Measurements from ENCODE around the gene PRSS1.
"Not testable (repeated sequence)": the region's sequence is repeated elsewhere in the genome, so short reads cannot be mapped to it uniquely, and the experiment has no call there.

PRSS1 gene

DNA sequence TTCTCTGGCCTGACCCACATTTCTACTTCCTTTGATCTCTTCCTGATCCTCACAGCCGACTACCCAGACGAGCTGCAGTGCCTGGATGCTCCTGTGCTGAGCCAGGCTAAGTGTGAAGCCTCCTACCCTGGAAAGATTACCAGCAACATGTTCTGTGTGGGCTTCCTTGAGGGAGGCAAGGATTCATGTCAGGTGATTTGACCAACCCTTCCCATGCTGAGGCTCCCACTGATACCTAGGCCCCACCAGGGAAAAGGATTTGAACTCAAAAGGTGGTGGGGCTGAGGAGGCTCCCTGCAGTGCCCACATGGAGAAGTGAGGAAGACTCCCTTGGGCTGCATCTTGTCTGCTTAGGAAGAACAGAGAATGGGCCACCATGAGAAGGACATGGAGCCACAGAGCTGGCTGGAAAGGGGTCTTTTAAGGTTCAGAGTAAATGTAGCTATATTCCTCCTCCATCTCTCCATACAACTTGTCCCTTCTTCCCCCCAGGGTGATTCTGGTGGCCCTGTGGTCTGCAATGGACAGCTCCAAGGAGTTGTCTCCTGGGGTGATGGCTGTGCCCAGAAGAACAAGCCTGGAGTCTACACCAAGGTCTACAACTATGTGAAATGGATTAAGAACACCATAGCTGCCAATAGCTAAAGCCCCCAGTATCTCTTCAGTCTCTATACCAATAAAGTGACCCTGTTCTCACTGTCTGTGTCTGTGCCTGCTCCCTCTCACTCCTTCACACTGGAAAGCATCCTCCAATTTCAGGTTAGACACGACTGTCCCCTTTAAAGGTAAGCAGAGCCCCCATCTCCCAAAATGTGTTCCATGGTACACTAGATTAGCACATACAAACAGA lies 3.3 kb downstream of the PRSS1 start:
- no peak overlapping the region for H3K27ac ChIP-seq (ENCODE audit: insufficient read depth in 1 of 2, low read depth in 1 of 2, low read length in 2 of 2, poor library complexity in 1 of 2, severe bottlenecking in 2 of 2)
- no peaks in the 10 kb centered on the region for H3K36me3 ChIP-seq (ENCODE audit: control insufficient read depth in 4 of 4, insufficient read depth in 4 of 4, low read length in 3 of 4)
- CTCF ChIA-PET: interaction anchor here (0.9 kb wide), 1 partner anchor 22 kb away, joined by 3 read pairs; no protein-coding TSS in a partner anchor
- no peaks in the 10 kb centered on the region for H3K4me1 ChIP-seq (ENCODE audit: control extremely low read depth in 1 of 4, control insufficient read depth in 4 of 4, insufficient read depth in 4 of 4, low read length in 3 of 4)
- DNase-seq: no peak
- H3K4me3 ChIP-seq (ENCODE audit: control insufficient read depth in 1 of 7, extremely low read depth in 1 of 7, insufficient read depth in 4 of 7, low read depth in 2 of 7, low read length in 6 of 7): no peak overlapping the region
- no peaks in the 10 kb centered on the region for H3K9me3 ChIP-seq (ENCODE audit: control extremely low read depth in 1 of 5, control insufficient read depth in 4 of 5, insufficient read depth in 2 of 5, low read depth in 1 of 5, low read length in 4 of 5)
- H3K27me3 ChIP-seq (replicated peaks in 2 of 5; ENCODE audit: control insufficient read depth in 4 of 5, insufficient read depth in 5 of 5, low read length in 4 of 5): no peaks in the 10 kb centered on the region
- POLR2A ChIA-PET: no interaction called here
- WGBS (ENCODE audit: insufficient coverage): 80% methylated on average over 1 of the region's 3 CpGs

DNA sequence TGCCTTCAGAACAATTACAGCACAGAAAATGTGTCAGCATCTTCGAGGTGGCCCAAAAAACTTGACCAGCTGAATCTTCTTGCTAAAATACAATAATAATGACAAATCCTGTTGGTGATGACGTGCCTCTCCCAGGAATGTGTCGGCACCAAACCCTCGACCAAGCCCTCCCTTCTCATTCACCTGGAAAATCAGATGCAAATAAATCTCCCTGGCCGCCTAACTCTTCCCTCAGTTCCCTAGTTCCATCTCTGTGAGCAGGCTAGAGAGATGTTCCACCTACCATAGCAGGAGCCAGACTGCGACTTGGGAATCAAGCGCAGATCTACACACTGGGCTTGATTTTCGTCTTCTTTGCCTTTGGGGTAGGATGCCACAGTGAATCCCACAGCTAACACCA lies 4.1 kb downstream of the PRSS1 start:
- no peak overlapping the region for H3K4me3 ChIP-seq (ENCODE audit: control insufficient read depth in 1 of 7, extremely low read depth in 1 of 7, insufficient read depth in 4 of 7, low read depth in 2 of 7, low read length in 6 of 7)
- H3K4me1 ChIP-seq (ENCODE audit: control extremely low read depth in 1 of 4, control insufficient read depth in 4 of 4, insufficient read depth in 4 of 4, low read length in 3 of 4): no peaks in the 10 kb centered on the region
- 80% methylated on average over 7 of the region's 8 CpGs for WGBS (ENCODE audit: insufficient coverage)
- H3K27ac ChIP-seq (ENCODE audit: insufficient read depth in 1 of 2, low read depth in 1 of 2, low read length in 2 of 2, poor library complexity in 1 of 2, severe bottlenecking in 2 of 2): no peak overlapping the region
- DNase-seq: no peak
- ChIA-PET POLR2A (no interaction called here), CTCF (interaction anchor here (0.9 kb wide), 1 partner anchor 21 kb away, joined by 3 read pairs; no protein-coding TSS in a partner anchor)
- H3K27me3 ChIP-seq (replicated peaks in 2 of 5; ENCODE audit: control insufficient read depth in 4 of 5, insufficient read depth in 5 of 5, low read length in 4 of 5): no peaks in the 10 kb centered on the region
- H3K36me3 ChIP-seq (ENCODE audit: control insufficient read depth in 4 of 4, insufficient read depth in 4 of 4, low read length in 3 of 4): no peaks in the 10 kb centered on the region
- H3K9me3 ChIP-seq (ENCODE audit: control extremely low read depth in 1 of 5, control insufficient read depth in 4 of 5, insufficient read depth in 2 of 5, low read depth in 1 of 5, low read length in 4 of 5): no peaks in the 10 kb centered on the region

DNA sequence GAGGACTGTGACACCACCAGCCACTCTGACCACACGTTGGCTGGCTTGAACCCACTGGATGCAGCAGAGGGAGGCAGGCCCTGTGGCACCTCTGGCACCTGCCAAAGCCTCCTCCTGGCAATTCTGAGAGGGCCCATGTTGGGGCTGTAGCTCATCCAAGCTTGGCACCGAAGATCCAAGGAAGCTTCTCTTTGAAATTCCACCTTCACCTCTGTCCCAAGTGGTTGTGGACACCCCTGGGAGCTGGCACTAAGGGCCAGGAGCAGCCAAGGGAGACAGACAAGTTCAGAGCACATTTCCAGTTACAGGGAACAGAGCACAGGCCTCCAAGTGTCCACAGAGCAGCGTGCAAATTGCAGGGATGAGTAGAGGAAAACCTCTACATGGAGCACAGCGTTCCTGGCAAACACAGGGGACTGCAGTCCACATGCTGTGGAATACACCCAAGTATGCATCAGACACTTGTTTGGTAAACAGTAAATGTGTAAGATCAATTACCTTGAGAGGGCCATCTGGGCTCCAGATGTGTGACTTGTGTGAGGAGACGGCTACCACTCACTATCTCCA lies 4.7 kb downstream of the PRSS1 start:
- CTCF ChIA-PET: not testable (repeated sequence)

DNA sequence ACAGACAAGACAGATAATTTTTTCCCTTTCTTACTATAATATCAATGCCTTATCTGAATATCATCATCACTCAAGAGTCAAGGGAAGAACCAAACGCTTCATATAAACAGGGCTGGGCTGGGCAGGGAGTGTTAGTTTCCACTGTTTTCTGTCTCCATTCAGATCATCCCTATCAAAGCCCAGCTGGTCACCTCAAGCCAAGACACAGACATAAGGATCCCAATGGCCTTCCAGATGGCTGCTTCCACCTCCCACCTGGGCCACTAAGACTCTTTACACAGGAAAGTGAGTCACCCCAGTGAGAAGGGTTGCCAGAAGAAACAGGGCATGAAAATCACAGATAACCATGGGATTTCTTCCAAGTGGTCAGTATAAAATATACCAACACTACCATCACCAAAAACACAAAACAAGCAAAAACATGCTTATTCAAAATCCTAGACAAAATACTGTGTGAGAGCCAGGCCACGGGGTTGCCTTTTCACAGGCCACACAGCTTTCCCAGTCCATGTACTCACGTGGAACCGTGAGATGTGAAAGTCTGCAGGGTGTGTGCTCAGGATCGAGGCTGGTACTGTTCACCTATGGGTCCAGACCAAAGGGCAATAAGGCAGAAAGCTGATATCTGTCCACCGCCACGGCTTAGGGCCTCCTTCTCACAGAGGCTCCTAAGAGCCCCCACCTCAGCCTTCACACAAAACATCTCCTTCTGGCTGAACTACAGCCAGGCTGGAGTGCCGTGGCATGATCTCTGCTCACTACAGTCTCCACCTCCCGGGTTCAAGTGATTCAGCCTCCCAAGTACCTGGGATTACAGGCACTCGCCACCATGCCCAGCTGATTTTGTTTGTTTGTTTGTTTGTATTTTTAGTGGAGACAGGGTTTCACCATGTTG lies 5.7 kb downstream of the PRSS1 start:
- H3K27ac ChIP-seq (ENCODE audit: insufficient read depth in 1 of 2, low read depth in 1 of 2, low read length in 2 of 2, poor library complexity in 1 of 2, severe bottlenecking in 2 of 2): no peak overlapping the region
- POLR2A ChIA-PET: no interaction called here
- 84% methylated on average over 5 of the region's 10 CpGs for WGBS (ENCODE audit: insufficient coverage)
- no peaks in the 10 kb centered on the region for H3K36me3 ChIP-seq (ENCODE audit: control insufficient read depth in 4 of 4, insufficient read depth in 4 of 4, low read length in 3 of 4)
- no peak overlapping the region for H3K4me3 ChIP-seq (ENCODE audit: control insufficient read depth in 1 of 7, extremely low read depth in 1 of 7, insufficient read depth in 4 of 7, low read depth in 2 of 7, low read length in 6 of 7)
- no peaks in the 10 kb centered on the region for H3K4me1 ChIP-seq (ENCODE audit: control extremely low read depth in 1 of 4, control insufficient read depth in 4 of 4, insufficient read depth in 4 of 4, low read length in 3 of 4)
- H3K9me3 ChIP-seq (ENCODE audit: control extremely low read depth in 1 of 5, control insufficient read depth in 4 of 5, insufficient read depth in 2 of 5, low read depth in 1 of 5, low read length in 4 of 5): no peaks in the 10 kb centered on the region
- no peak for DNase-seq
- no peaks in the 10 kb centered on the region for H3K27me3 ChIP-seq (replicated peaks in 2 of 5; ENCODE audit: control insufficient read depth in 4 of 5, insufficient read depth in 5 of 5, low read length in 4 of 5)
- CTCF ChIA-PET: no interaction called here

More for the DNA sequence above, 4.7 kb downstream of the PRSS1 start:
- 90% methylated on average over 4 of the region's 5 CpGs for WGBS (ENCODE audit: insufficient coverage)
- DNase-seq; H3K4me1 ChIP-seq (ENCODE audit: control extremely low read depth in 1 of 4, control insufficient read depth in 4 of 4, insufficient read depth in 4 of 4, low read length in 3 of 4); POLR2A ChIA-PET; H3K36me3 ChIP-seq (ENCODE audit: control insufficient read depth in 4 of 4, insufficient read depth in 4 of 4, low read length in 3 of 4); H3K4me3 ChIP-seq (ENCODE audit: control insufficient read depth in 1 of 7, extremely low read depth in 1 of 7, insufficient read depth in 4 of 7, low read depth in 2 of 7, low read length in 6 of 7); H3K27ac ChIP-seq (ENCODE audit: insufficient read depth in 1 of 2, low read depth in 1 of 2, low read length in 2 of 2, poor library complexity in 1 of 2, severe bottlenecking in 2 of 2); H3K27me3 ChIP-seq (replicated peaks in 2 of 5; ENCODE audit: control insufficient read depth in 4 of 5, insufficient read depth in 5 of 5, low read length in 4 of 5); H3K9me3 ChIP-seq (ENCODE audit: control extremely low read depth in 1 of 5, control insufficient read depth in 4 of 5, insufficient read depth in 2 of 5, low read depth in 1 of 5, low read length in 4 of 5): not testable (repeated sequence)

DNA sequence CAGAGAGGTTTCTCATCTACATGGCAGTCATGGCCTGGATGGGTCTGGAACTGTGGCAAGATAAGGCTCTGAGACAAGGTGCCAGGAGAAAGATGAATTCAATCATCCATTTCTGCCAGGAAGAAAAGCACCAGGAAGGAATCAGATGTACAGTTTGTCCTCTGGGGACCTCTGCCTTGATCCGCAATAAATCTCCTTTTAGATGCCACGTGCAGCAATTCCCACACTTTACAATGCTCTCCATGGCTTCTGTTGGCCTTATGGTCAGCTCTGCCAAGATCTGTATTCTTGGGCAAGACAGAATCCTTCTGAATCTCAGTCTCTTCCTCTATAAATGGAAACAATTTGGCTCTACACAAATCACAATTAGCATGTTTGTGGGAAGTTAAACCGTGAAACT lies 9.0 kb downstream of the PRSS1 start:
- H3K4me1 ChIP-seq (ENCODE audit: control extremely low read depth in 1 of 4, control insufficient read depth in 4 of 4, insufficient read depth in 4 of 4, low read length in 3 of 4); H3K36me3 ChIP-seq (ENCODE audit: control insufficient read depth in 4 of 4, insufficient read depth in 4 of 4, low read length in 3 of 4); DNase-seq; H3K4me3 ChIP-seq (ENCODE audit: control insufficient read depth in 1 of 7, extremely low read depth in 1 of 7, insufficient read depth in 4 of 7, low read depth in 2 of 7, low read length in 6 of 7); H3K27me3 ChIP-seq (replicated peaks in 2 of 5; ENCODE audit: control insufficient read depth in 4 of 5, insufficient read depth in 5 of 5, low read length in 4 of 5); H3K27ac ChIP-seq (ENCODE audit: insufficient read depth in 1 of 2, low read depth in 1 of 2, low read length in 2 of 2, poor library complexity in 1 of 2, severe bottlenecking in 2 of 2); H3K9me3 ChIP-seq (ENCODE audit: control extremely low read depth in 1 of 5, control insufficient read depth in 4 of 5, insufficient read depth in 2 of 5, low read depth in 1 of 5, low read length in 4 of 5); POLR2A ChIA-PET: not testable (repeated sequence)
- CTCF ChIA-PET: interaction anchor here (1.0 to 1.7 kb wide), 2 partner anchors 40 to 45 kb away, joined by 3 to 4 read pairs; no protein-coding TSS in a partner anchor
- 100% methylated on average over 1 of the region's 3 CpGs for WGBS (ENCODE audit: insufficient coverage)

DNA sequence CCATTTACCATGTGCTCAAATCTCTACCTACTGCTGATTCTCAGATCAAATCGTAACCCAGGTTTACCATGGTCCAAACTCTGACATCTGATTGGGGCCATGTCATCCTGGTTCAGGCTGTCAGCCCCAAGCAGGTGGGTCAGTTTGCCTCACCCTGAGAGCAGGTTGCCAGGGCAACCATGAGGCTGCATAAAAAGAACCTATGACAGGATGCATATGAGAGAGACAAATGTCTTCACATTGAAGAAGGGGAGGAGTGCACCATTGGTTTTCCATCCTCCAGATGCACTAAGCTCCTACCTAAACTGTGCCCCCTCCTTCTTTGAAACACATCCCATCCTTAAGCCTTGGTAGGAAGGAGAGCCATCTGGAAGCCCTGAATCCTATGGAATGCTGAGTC lies 10.2 kb downstream of the PRSS1 start:
- POLR2A ChIA-PET: no interaction called here
- Histone ChIP-seq H3K27me3 (replicated peaks in 2 of 5; ENCODE audit: control insufficient read depth in 4 of 5, insufficient read depth in 5 of 5, low read length in 4 of 5) (no peaks in the 10 kb centered on the region), H3K4me1 (ENCODE audit: control extremely low read depth in 1 of 4, control insufficient read depth in 4 of 4, insufficient read depth in 4 of 4, low read length in 3 of 4) (peaks cover 0 to 2% (median 0%) of the 10 kb centered on the region in 4 experiments), H3K27ac (ENCODE audit: insufficient read depth in 1 of 2, low read depth in 1 of 2, low read length in 2 of 2, poor library complexity in 1 of 2, severe bottlenecking in 2 of 2) (no peak overlapping the region), H3K9me3 (ENCODE audit: control extremely low read depth in 1 of 5, control insufficient read depth in 4 of 5, insufficient read depth in 2 of 5, low read depth in 1 of 5, low read length in 4 of 5) (no peaks in the 10 kb centered on the region), H3K36me3 (ENCODE audit: control insufficient read depth in 4 of 4, insufficient read depth in 4 of 4, low read length in 3 of 4) (no peaks in the 10 kb centered on the region), H3K4me3 (ENCODE audit: control insufficient read depth in 1 of 7, extremely low read depth in 1 of 7, insufficient read depth in 4 of 7, low read depth in 2 of 7, low read length in 6 of 7) (no peak overlapping the region)
- no peak for DNase-seq
- CTCF ChIA-PET: interaction anchor here (1.2 to 1.7 kb wide), 3 partner anchors 10 to 41 kb away, joined by 3 to 4 read pairs (median 4); partner anchors contain the start of gene PRSS1
- WGBS (ENCODE audit: insufficient coverage): 100% methylated on average over 1 of the region's 1 CpG
